CD4-positive, CD25-positive, alpha-beta regulatory T cell (primary cell): ENCODE data around the gene STON2. TPM values are rescaled to one million over a fixed set of nuclear protein-coding genes. Genes with fewer than 3 reads are reported as not detected.

ENCODE experiments used
- ATAC-seq, 2 donors: fragments of 150-1000 bp; cut with Tn5 transposase; one replicate each; pipeline ENCODE4 v1.10.0; 2021; ENCODE audit warnings: low read depth in 2 of 2, moderate number of reproducible peaks in 2 of 2, moderate library complexity in 1 of 2
- DNase-seq, 3 donors: peaks; one replicate each; pipeline versions ENCODE4 v3.0.0 to v3.0.0-alpha.2; 2012 to 2022; ENCODE audit warnings: mixed read lengths in 1 of 3
- H3K27ac ChIP-seq: one replicate; pipeline ENCODE4 v1.7.0; 2013; ENCODE audit warnings: mild to moderate bottlenecking, low read length; ENCODE audit not compliant: insufficient read depth, poor library complexity, severe bottlenecking
- H3K27me3 ChIP-seq: one replicate; pipeline ENCODE4 v1.7.0; 2013; ENCODE audit warnings: low read length; ENCODE audit not compliant: control insufficient read depth, insufficient read depth
- H3K36me3 ChIP-seq: one replicate; pipeline ENCODE4 v1.7.0; 2013; ENCODE audit warnings: mild to moderate bottlenecking, low read length, moderate library complexity; ENCODE audit not compliant: control insufficient read depth, insufficient read depth
- H3K4me1 ChIP-seq: 2 replicates; pipeline ENCODE4 v1.7.0; 2013; ENCODE audit warnings: mild to moderate bottlenecking, low read length; ENCODE audit not compliant: insufficient read depth, control insufficient read depth, poor library complexity, severe bottlenecking
- H3K4me3 ChIP-seq: one replicate; pipeline ENCODE4 v1.7.0; 2013; ENCODE audit warnings: low read depth, mild to moderate bottlenecking, low read length, moderate library complexity
- H3K9me3 ChIP-seq, 2 experiments: 1 replicate in 1 of 2; 2 replicates in 1 of 2; pipeline ENCODE4 v1.7.0; 2013; ENCODE audit warnings: low read length in 2 of 2, mild to moderate bottlenecking in 1 of 2, moderate library complexity in 1 of 2; ENCODE audit not compliant: control insufficient read depth in 2 of 2
- H3K27ac Mint-ChIP-seq, 3 donors: one replicate each; pipeline ENCODE4 v1.8.0; 2020 to 2022; ENCODE audit warnings: mild to moderate bottlenecking in 3 of 3, mixed read lengths in 3 of 3, moderate library complexity in 2 of 3
- H3K27me3 Mint-ChIP-seq: one replicate; pipeline ENCODE4 v1.8.0; 2022; ENCODE audit warnings: mild to moderate bottlenecking, mixed read lengths
- H3K36me3 Mint-ChIP-seq: one replicate; pipeline ENCODE4 v1.8.0; 2020; ENCODE audit warnings: mixed read lengths
- H3K4me1 Mint-ChIP-seq, 4 donors: one replicate each; pipeline ENCODE4 v1.8.0; 2020 to 2022; ENCODE audit warnings: mixed read lengths in 4 of 4, mild to moderate bottlenecking in 1 of 4
- H3K4me3 Mint-ChIP-seq, 4 donors: one replicate each; pipeline ENCODE4 v1.8.0; 2020 to 2022; ENCODE audit warnings: mild to moderate bottlenecking in 4 of 4, mixed read lengths in 4 of 4, moderate library complexity in 3 of 4
- H3K9me3 Mint-ChIP-seq, 7 donors: one replicate each; pipeline ENCODE4 v1.8.0; 2020 to 2022; ENCODE audit warnings: mixed read lengths in 7 of 7, mild to moderate bottlenecking in 3 of 7, moderate library complexity in 2 of 7
- polyA plus RNA-seq, 4 donors: library from polyadenylated mRNA; unstranded; fragments of 300-500 nt; fragmentation: Illumina TruSeq; gene quantifications; one replicate each; pipeline ENCODE4 v1.2.3, GENCODE V29; 2021
- total RNA-seq: library from RNA; stranded (reverse); gene quantifications from one replicate; pipeline ENCODE4 v1.2.3, GENCODE V29; 2022

Gene STON2
- total and polyA plus RNA-seq, 5 donors from 2014 or later = 4.4 TPM; not detected in 4

DNA sequence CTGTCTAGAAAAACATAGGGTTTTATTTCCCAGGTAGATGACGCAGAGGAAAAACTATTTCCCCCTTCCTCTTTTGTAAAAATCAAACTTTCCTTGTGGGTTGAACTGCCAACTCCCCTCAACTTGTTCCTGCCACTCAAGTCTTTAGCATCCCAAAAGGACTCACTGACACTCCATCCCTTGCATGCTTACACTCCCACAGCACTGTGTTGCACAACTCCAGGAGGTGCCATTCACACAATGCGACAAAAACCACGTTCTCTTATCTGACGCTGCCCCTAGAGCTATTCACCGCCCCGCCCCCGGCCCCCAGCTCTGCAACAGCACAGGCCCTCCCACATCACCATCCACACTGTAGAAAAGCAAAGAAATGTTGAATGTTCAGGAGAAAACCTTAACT, 16.9 kb upstream of the STON2 start:
- Mint-ChIP-seq H3K4me1 (peaks cover 0 to 4% (median 0%) of the 10 kb centered on the region in 4 donors), H3K9me3 (peaks cover 0 to 4% (median 1%) of the 10 kb centered on the region in 7 donors), H3K4me3 (no peak overlapping the region), H3K27me3 (peaks cover 5% of the 10 kb centered on the region), H3K27ac (no peak overlapping the region), H3K36me3 (no peaks in the 10 kb centered on the region)
- Histone ChIP-seq H3K4me3 (no peak overlapping the region), H3K4me1 (no peaks in the 10 kb centered on the region), H3K36me3 (no peaks in the 10 kb centered on the region), H3K9me3 (no peaks in the 10 kb centered on the region), H3K27me3 (no peaks in the 10 kb centered on the region), H3K27ac (no peak overlapping the region)
- ATAC-seq (no peak), DNase-seq (no peak)

DNA sequence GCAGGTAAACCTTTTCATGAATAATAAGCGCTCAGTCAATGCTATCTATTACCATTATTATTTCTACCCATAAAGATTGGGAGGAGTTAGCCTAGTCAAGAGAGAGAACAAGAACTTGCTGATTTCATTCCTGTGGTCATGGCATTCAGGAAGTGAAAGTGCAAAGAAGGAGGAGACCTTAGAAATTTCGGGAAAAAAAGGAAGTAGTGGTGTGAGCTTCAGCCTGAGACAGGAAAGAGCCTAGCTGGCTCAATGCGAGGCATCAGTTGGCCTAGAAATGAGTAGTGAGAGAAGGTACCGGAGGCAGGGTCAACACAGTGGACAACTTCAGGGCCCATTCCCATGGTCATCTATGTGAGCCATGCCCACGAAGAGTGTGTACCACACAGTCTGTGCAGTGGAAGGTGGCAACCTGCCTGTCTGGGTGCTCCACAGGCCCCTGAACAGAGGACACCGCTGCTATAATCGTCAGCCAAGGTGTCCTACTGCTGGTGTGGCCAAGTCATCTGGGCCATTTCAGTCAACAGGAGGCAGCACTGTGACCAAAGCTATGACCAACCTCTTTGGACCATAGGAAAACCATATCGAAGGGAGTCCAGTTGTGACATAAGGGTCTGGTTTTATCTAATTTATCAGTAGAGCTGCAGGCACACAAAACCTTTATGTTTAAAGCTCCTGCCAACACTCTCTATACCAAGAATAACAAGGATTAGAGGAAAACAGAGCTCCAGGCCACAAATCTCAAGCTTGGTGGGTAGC, 16.2 kb upstream of the STON2 start:
- Histone ChIP-seq H3K27me3 (no peaks in the 10 kb centered on the region), H3K27ac (no peak overlapping the region), H3K4me1 (no peaks in the 10 kb centered on the region), H3K36me3 (no peaks in the 10 kb centered on the region), H3K9me3 (no peaks in the 10 kb centered on the region), H3K4me3 (no peak overlapping the region)
- H3K4me3 Mint-ChIP-seq = no peak overlapping the region
- ATAC-seq (no peak), DNase-seq (no peak)
- peaks cover 0 to 4% (median 0%) of the 10 kb centered on the region in 4 donors for H3K4me1 Mint-ChIP-seq
- no peaks in the 10 kb centered on the region for H3K36me3 Mint-ChIP-seq
- H3K27me3 Mint-ChIP-seq = peaks cover 4% of the 10 kb centered on the region
- H3K27ac Mint-ChIP-seq = no peak overlapping the region
- H3K9me3 Mint-ChIP-seq = peaks cover 0 to 3% (median 1%) of the 10 kb centered on the region in 7 donors

- Mint-ChIP-seq H3K36me3 (no peaks in the 10 kb centered on the region), H3K27ac (no peak overlapping the region), H3K9me3 (peaks cover 0 to 2% (median 1%) of the 10 kb centered on the region in 7 donors), H3K4me1 (no peaks in the 10 kb centered on the region), H3K4me3 (no peak overlapping the region), H3K27me3 (no peaks in the 10 kb centered on the region)
- H3K9me3 ChIP-seq = no peaks in the 10 kb centered on the region
- H3K27ac ChIP-seq = no peak overlapping the region
- H3K4me3 ChIP-seq = no peak overlapping the region
- ATAC-seq (no peak), DNase-seq (no peak)
- H3K36me3 ChIP-seq = no peaks in the 10 kb centered on the region
- no peaks in the 10 kb centered on the region for H3K4me1 ChIP-seq
- H3K27me3 ChIP-seq = no peaks in the 10 kb centered on the region
Observed at GRCh38 chr14:81415781-81416180, 15.7 kb upstream of the STON2 start.

- peaks cover 2% of the 10 kb centered on the region for H3K27me3 ChIP-seq
- no peak for DNase-seq
- Mint-ChIP-seq H3K4me3 (no peak overlapping the region), H3K9me3 (peaks cover 0 to 2% (median 0%) of the 10 kb centered on the region in 7 donors), H3K36me3 (no peaks in the 10 kb centered on the region), H3K27ac (no peak overlapping the region), H3K27me3 (no peaks in the 10 kb centered on the region), H3K4me1 (no peaks in the 10 kb centered on the region)
- no peak overlapping the region for H3K27ac ChIP-seq
- H3K4me1 ChIP-seq = no peaks in the 10 kb centered on the region
- H3K9me3 ChIP-seq = no peaks in the 10 kb centered on the region
- no peaks in the 10 kb centered on the region for H3K36me3 ChIP-seq
- no peak overlapping the region for H3K4me3 ChIP-seq
- no peak for ATAC-seq
Observed at GRCh38 chr14:81414123-81414522, 14.0 kb upstream of the STON2 start.

GRCh38 chr14:81412779-81413178, 12.7 kb upstream of the STON2 start:
- Histone ChIP-seq H3K27ac (no peak overlapping the region), H3K4me1 (no peaks in the 10 kb centered on the region), H3K9me3 (no peaks in the 10 kb centered on the region), H3K36me3 (no peaks in the 10 kb centered on the region), H3K4me3 (no peak overlapping the region), H3K27me3 (peaks cover 4% of the 10 kb centered on the region)
- Mint-ChIP-seq H3K36me3 (no peaks in the 10 kb centered on the region), H3K27me3 (peaks cover 4% of the 10 kb centered on the region), H3K27ac (no peak overlapping the region), H3K4me1 (no peaks in the 10 kb centered on the region), H3K4me3 (no peak overlapping the region), H3K9me3 (peaks cover 0 to 2% (median 0%) of the 10 kb centered on the region in 7 donors)
- DNase-seq (no peak), ATAC-seq (no peak)

GRCh38 chr14:81408595-81408994, 8.5 kb upstream of the STON2 start:
- DNase-seq (no peak), ATAC-seq (no peak)
- H3K27ac ChIP-seq = no peak overlapping the region
- H3K27me3 ChIP-seq = peaks cover 4% of the 10 kb centered on the region
- H3K9me3 Mint-ChIP-seq = peaks cover 0 to 5% (median 0%) of the 10 kb centered on the region in 7 donors
- peaks cover 20% of the 10 kb centered on the region for H3K27me3 Mint-ChIP-seq
- no peak overlapping the region for H3K4me3 ChIP-seq
- no peak overlapping the region for H3K27ac Mint-ChIP-seq
- H3K9me3 ChIP-seq = no peaks in the 10 kb centered on the region
- no peaks in the 10 kb centered on the region for H3K36me3 Mint-ChIP-seq
- no peaks in the 10 kb centered on the region for H3K4me1 ChIP-seq
- no peaks in the 10 kb centered on the region for H3K4me1 Mint-ChIP-seq
- no peaks in the 10 kb centered on the region for H3K36me3 ChIP-seq
- H3K4me3 Mint-ChIP-seq = no peak overlapping the region

DNA sequence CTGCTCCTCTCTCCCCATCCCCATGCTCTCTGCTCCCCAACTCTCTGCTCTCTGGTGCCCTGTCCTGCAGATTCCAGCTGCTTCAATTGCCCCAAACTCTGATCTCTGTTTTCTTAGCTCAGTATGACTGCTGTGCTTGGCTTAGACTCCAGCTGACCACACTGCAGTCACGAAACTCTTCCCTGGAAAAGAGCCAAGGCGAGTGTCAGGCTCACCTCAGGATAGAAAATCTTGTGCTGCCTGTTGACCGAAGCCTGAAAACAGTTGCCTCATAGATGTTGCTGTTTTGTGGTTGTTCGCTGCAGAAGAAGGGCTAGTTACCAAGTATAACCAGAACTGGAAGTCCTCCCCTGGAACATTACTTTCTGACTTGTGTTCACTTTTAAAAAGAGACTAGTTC, 6.7 kb upstream of the STON2 start:
- Histone ChIP-seq H3K27ac (no peak overlapping the region), H3K4me1 (no peaks in the 10 kb centered on the region), H3K36me3 (no peaks in the 10 kb centered on the region), H3K4me3 (no peak overlapping the region), H3K27me3 (peaks cover 8% of the 10 kb centered on the region), H3K9me3 (no peaks in the 10 kb centered on the region)
- no peaks in the 10 kb centered on the region for H3K36me3 Mint-ChIP-seq
- DNase-seq = no peak
- peaks cover 20% of the 10 kb centered on the region for H3K27me3 Mint-ChIP-seq
- no peak overlapping the region for H3K4me3 Mint-ChIP-seq
- peaks cover 0 to 5% (median 0%) of the 10 kb centered on the region in 7 donors for H3K9me3 Mint-ChIP-seq
- H3K4me1 Mint-ChIP-seq = no peaks in the 10 kb centered on the region
- H3K27ac Mint-ChIP-seq = no peak overlapping the region
- ATAC-seq = no peak

GRCh38 chr14:81402123-81402495, 2.0 kb upstream of the STON2 start:
- no peak overlapping the region for H3K4me3 Mint-ChIP-seq
- Histone ChIP-seq H3K9me3 (no peaks in the 10 kb centered on the region), H3K27me3 (peaks cover 4% of the 10 kb centered on the region), H3K36me3 (no peaks in the 10 kb centered on the region), H3K27ac (no peak overlapping the region), H3K4me3 (no peak overlapping the region), H3K4me1 (no peaks in the 10 kb centered on the region)
- H3K27me3 Mint-ChIP-seq = peaks cover 16% of the 10 kb centered on the region
- no peak overlapping the region for H3K27ac Mint-ChIP-seq
- DNase-seq = no peak
- ATAC-seq = no peak
- H3K4me1 Mint-ChIP-seq = no peaks in the 10 kb centered on the region
- H3K36me3 Mint-ChIP-seq = no peaks in the 10 kb centered on the region
- H3K9me3 Mint-ChIP-seq = peaks cover 0 to 5% (median 0%) of the 10 kb centered on the region in 7 donors
